HG02973 (cell line): ENCODE results near the gene SYT7.

Source experiments
- ATAC-seq: cut with Tn5 transposase; IDR thresholded peaks from one replicate; pipeline ENCODE4 v1.9.1; 2021; ENCODE audit warnings: moderate library complexity; ENCODE audit not compliant: unreplicated experiment

Gene SYT7

GRCh38 chr11:61539006-61539405, 41.9 kb downstream of the SYT7 start:
- no peak for ATAC-seq

- no peak for ATAC-seq
Measured at GRCh38 chr11:61538636-61538961, 42.3 kb downstream of the SYT7 start.

GRCh38 chr11:61537326-61537725, 43.5 kb downstream of the SYT7 start:
- ATAC-seq, result no peak

- ATAC-seq, result no peak
Measured at GRCh38 chr11:61536676-61537270, 44.1 kb downstream of the SYT7 start.

GRCh38 chr11:61535998-61536675, 44.7 kb downstream of the SYT7 start:
- ATAC-seq, result no peak

- ATAC-seq, result no peak
Measured at GRCh38 chr11:61534933-61535839, 45.7 kb downstream of the SYT7 start.

- ATAC-seq, result no peak
Measured at GRCh38 chr11:61534025-61534932, 46.6 kb downstream of the SYT7 start.

- ATAC-seq, result no peak
Measured at GRCh38 chr11:61533401-61533800, 47.5 kb downstream of the SYT7 start.

GRCh38 chr11:61533039-61533375, 47.9 kb downstream of the SYT7 start:
- ATAC-seq, result no peak

GRCh38 chr11:61532134-61533038, 48.5 kb downstream of the SYT7 start:
- no peak for ATAC-seq

- ATAC-seq, result no peak
Measured at GRCh38 chr11:61531044-61531443, 49.8 kb downstream of the SYT7 start.

- ATAC-seq, result no peak
Measured at GRCh38 chr11:61529537-61530225, 51.2 kb downstream of the SYT7 start.

GRCh38 chr11:61528114-61528513, 52.8 kb downstream of the SYT7 start:
- ATAC-seq, result no peak

- no peak for ATAC-seq
Measured at GRCh38 chr11:61526956-61527731, 53.7 kb downstream of the SYT7 start.

GRCh38 chr11:61526229-61526628, 54.6 kb downstream of the SYT7 start:
- no peak for ATAC-seq

GRCh38 chr11:61524963-61525587, 55.8 kb downstream of the SYT7 start:
- no peak for ATAC-seq

GRCh38 chr11:61524446-61524845, 56.4 kb downstream of the SYT7 start:
- no peak for ATAC-seq

- ATAC-seq, result no peak
Measured at GRCh38 chr11:61522881-61523280, 58.0 kb downstream of the SYT7 start.
